HG03060 (cell line): ENCODE measurements around the gene GRB2.
"Not testable (repeated sequence)": the region's sequence is repeated elsewhere in the genome, so short reads cannot be mapped to it uniquely, and the experiment has no call there.

Experiments
- ATAC-seq: cut with Tn5 transposase; IDR thresholded peaks from one replicate; pipeline ENCODE4 v1.9.1; 2021; ENCODE audit warnings: low read depth, moderate number of reproducible peaks; ENCODE audit not compliant: unreplicated experiment

Gene GRB2

DNA sequence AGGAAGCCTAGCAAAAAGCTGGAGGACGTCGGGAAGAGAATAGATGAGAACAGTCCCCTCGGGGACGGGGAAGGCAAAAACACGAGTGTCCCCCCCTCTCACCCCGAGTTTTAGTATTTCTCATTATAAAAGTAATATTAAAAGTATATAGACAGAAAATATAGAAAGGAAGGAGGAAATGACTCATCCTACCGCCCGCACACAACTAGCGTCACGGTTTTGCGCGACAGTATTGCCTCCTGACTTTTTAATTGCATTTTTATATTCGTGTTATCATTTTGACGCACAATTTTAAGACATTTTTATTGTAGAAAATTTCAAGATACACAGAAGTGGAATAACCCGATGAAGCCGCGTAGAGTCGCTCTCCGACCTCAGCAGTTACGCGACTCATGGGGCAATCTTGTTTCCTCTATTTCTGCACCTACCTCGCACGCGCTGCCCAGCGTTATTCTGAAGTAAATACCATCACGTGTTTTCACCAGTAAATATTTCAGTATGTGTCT, 115.6 kb downstream of the GRB2 start:
- ATAC-seq, result peak; percentile 21

DNA sequence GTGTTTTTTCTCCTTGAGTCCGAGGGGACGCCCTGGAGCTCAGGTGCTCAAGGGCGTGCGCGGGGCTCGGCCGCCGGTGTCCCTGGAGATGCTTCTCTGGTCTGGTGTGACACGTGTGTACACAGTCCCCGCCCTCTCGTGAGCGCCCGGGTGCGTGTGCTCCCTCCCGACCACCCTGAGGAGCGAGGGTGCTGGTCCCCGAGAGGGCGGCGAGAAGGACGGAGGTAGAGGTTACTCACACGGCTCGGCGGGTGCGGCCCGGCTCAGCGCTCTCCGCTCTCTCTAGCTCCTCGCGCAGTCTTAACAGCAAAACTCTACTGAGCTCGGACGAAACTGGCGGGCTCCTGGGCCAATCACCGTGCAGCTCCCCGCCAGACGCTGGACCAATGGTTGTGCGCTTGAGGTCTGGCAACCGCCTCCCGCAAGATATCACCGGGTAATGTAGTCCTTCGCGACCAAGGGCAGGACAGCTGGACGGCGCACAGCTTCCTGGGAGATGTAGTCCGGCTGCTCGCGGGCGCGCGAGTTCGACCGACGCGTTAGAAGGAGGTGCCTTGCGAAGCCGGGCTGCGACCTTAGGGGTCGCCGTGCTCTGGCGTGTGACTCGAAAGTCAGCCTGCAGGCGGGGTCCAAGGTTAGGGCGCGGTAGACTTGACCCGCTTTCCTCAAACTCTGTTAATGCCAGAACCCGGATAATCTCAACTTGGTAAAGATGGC, 116.2 kb downstream of the GRB2 start, which contains the start of gene SLC25A19:
Gene SLC25A19, minus strand, starts transcription at position 319 of the 717 bp plus-strand sequence. CDS start 2,669 bp downstream, outside the sequence.
- peak; percentile 90 for ATAC-seq

DNA sequence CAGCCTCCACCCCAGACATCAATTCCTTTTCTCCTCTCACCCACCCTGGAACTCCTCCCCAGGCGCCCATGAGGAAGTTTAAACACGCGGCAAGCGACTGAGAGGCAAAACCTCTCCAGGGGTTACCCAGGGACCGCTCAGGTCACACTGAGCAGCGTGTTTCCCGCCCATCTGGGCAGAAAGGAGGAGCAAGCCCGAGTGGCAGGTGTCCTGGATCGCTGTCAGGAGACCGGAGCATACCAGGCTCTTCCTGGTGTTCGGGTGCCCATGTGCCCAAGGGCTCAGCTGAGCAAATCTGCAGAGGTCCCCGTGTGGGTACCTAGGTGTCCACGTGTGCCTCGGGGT, 116.7 kb downstream of the GRB2 start:
- ATAC-seq, result peak; percentile 1

DNA sequence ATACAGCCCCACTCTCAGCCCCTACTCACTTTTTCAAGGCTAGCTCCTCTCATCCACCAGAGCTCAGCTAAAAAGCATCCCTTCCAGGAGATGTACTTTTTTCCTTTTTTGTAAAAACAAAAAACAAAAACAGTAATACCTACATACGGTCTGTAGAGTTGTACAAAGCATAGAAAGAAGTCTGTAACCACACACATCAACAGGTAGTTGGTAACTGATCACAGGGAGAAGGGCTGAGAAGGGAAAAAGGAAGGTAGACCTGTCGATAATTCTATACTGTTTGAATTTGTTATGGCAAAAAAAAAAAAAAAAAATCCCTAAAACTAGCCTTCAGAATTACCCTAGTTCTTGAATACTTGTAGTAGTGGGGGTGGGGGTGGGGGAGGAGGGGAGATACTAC, 117.1 kb downstream of the GRB2 start:
- no peak for ATAC-seq

DNA sequence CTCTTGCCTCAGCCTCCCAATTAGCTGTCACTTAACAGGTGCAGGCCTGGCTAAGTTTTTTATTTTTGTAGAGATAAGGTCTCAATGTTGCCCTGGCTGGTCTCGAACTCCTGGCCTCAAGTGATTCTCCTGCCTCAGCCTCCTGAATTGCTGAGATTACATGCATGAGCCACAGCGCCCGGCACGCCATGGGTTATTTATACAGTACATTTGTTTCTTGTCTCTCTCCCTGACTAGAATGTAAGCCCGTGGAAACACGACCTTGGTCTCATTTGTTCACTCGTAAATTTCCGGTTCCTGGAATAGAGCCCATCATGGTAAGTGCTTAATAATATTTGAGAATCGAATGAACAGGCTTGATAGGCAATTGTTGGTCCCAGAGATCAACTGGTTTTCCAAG, 118.3 kb downstream of the GRB2 start:
- no peak for ATAC-seq

DNA sequence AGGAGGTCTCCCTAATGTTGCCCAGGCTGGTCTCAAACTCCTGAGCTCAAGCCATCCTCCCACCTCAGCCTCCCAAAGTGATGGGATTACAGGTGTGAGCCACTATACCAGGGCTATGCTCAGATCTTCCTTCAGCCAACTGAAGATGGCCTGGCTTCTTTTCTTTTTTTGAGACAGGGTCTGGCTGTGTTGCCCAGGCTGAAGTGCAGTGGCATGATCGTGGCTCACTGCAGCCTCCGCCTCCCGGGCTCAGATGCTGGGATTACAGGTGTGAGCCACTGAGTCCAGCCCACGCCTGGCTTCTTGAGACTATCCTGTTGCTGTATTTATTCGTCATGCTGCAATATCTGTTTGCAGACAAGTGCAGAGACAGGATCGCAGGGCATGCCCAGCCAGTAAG, 120.4 kb downstream of the GRB2 start:
- ATAC-seq, result no peak

DNA sequence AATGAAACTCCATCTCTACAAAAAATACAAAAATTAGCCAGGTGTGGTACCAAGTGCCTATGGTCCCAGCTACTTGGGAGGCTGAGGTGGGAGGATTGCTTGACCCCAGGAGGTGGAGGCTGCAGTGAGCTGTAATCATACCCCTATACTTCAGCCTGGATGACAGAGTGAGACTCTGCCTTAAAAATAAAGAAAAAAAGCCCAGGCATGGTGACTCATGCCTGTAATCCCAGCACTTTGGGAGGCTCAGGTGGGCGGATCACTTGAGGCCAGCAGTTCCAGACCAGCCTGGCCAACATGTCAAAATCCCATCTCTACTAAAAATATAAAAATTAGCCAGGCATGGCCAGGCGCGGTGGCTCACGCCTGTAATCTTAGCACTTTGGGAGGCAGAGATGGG, 125.3 kb downstream of the GRB2 start:
- ATAC-seq, result not testable (repeated sequence)

DNA sequence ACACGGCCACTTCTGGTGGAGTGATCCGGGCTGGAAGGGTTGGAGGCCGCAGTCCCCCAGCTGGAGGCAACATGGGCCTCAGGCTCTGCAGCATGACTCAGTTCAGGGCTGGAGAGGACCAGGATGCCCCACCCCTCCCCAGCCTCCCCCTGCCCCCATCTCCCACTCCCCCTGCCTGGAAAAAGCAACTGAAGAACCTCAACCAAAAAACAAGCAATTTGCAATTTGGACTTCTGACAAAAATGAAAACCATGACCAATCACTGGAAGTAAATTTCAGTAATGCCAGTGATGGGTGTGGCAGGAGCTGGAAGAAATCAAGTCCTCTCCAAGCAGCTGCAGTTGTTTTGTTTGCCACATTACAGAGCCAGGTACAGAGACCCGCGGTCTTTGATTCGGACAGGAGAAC, 127.8 kb downstream of the GRB2 start:
- ATAC-seq, result no peak

DNA sequence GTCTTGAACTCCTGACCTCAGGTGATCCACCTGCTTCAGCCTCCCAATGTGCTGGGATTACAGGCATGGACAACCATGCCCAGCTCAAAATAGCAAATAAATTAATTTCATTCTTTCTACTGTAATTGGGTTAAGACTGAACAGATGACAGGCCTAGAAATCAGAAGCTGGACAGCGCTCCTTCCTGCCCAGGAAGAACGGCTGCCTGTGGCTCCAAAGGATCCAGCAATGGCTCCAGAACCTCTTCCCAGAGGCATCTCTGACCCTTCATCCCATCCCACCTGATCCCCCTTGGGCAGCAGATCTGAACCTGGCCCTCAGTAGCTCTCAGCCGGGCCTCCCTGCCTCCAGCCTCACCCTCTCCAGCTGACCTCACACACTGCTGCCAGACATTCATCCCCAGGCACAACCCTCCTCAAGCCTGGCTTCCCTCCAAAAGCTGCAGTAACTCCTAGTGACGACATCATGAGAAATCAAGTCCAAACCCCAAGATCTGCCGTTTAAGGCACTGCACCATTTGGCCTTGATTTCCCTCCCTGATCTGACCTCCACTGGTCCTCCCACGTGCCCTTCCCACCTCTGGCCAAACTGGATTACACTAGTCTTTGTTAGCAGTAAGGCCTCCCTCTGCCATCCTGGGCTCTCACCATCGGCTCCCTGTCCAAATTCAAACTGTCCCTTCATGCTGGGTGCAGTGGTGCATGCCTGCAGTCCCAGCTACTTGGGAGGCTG, 131.3 kb downstream of the GRB2 start:
- no peak for ATAC-seq

DNA sequence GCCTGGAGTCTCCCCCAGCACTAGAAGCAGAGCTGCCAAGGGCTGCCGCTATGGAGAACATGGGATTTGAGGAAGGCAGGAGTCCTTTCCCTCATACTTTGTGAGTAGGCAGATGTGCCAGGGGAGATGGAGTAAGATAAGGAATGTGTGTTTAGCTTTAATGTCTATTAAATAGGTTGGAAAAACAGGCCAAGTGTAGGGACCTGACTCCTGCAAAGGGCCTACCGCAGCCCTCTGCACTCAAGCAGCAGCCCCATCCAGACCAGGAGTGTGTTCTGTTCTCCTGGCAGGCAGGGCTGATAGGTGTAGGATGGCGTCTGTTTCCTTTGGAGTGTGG, 132.7 kb downstream of the GRB2 start:
- no peak for ATAC-seq

DNA sequence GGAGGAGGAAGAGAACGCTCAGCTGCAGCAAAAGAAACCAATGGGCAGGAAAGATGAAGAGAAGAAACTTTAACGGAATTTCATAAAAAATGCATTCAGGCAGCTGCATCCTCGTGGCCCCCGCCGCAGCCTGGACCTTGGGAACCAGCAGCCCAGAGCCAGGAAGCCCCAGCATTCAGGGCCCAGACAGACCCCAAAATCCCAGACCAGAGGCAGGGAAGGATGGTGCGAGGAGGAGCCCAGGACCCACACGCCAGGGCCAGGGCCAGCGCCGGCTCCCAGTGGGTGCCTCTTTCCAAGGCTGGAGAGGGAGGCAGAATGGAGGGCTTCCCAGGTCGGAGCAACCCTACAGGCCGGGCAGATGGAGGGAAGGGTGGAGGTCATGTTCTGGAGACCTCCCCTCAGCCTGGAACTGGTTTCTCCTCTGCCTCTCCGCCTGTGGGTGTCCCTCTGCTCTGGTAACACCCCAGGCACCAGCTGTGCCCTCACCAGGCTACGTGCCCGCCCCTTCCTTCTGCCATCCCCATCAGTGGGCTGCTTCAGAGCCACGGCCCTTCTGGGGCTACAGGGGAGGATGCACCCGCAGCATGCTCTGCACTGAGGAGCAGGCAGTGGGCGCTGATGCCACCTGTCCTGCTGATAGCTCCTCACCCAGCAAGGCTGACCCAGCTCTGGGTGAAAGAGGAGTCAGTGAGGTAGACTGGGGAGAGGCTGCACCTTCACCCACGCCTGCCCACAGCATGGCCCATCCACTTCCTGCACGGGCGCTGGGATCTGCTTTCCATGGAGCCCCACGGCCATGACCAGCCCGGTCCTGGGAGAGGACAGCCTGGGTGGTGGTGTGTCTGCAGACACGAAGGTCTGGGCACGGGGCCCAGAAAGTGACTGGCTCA, 133.3 kb downstream of the GRB2 start:
- no peak for ATAC-seq

DNA sequence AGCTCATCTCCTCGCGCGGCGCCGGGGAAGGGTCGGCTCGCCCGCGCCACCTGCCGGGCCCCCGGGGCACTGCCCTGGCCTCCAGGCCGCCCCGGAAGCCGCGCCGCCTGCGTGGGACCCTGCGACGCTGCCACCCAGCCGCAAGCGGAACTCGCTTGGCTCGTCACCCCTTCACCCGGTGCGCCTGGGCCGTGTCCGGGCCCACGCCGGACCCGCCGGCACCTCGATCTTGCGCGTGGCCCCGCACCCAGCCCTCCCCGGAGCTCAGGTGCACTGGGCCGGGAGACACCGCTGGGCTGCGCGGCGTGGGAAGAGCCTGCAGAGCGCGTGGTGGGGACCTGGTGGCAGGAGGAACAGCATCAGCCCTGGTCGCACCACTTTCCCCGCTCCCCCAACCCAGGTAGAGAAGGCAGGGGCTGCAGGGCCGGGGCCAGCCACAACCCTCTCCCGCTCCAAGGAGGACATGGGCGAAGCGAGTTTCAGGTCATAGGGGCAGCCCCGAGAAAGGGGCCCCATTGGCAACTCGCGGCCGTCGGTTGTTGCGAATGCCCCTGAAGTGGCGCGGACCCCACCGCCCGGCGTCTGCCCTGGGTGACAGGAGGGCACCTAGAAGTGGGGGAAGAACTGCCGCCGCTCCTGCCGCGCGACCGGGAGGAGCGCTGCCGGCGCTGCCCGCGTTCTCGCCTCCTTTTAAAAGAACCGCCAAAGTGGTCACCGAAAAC, 134.1 kb downstream of the GRB2 start:
- no peak for ATAC-seq

DNA sequence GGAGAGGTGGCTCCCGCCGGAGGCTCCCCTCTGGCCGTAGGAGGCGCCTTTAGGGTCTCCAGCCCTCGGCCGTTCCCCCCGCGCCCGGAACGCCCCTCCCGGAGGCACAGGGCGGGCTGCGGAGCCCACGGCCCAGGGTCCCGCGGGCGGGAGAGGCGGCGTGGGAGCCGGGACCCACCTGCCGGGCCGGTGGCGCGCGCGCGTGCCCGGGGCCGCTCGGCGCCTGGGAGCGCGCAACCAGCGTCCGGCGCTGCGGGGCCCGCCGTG, 134.6 kb downstream of the GRB2 start, which contains the start of gene MIF4GD:
Gene MIF4GD, minus strand, starts transcription at position 266 of the 267 bp plus-strand sequence. CDS start 1,036 bp downstream, outside the sequence.
- ATAC-seq, result no peak

DNA sequence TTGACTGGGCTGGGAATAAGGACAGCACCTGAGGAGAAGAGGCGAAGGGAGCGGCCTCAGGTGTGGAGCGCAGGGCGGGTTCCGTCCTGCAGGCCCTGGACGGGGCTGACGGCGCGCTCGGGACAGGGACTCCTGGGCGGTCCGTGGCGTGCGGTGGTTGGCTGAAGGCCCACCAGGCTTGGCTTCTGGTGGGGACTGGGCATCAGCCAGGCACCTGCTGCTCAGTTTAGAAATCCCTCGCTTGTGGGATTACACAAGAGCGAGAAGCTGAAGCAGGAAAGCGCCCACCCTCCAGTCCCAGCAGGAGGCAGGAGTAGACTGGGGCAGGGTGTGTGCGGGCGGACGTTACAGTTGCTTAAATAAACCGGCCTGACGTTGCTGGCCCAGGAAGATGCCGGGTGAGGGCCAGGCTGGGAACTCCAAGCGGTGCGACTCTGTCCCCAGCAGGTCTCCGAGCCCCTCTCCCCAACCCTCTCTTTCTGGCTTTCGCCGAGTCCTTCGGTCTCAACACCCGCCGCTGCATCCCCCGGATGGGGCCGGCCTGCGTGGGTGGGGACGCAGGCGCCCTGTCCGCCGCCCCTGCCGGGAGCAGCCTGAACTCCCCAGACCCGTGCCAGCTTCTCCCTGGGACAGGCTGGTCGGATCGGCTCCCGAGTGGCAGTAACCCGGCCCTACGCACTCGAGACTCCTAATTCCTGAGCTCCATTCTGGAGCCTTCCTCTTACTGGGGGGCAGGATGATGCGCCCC, 135.1 kb downstream of the GRB2 start:
- no peak for ATAC-seq

DNA sequence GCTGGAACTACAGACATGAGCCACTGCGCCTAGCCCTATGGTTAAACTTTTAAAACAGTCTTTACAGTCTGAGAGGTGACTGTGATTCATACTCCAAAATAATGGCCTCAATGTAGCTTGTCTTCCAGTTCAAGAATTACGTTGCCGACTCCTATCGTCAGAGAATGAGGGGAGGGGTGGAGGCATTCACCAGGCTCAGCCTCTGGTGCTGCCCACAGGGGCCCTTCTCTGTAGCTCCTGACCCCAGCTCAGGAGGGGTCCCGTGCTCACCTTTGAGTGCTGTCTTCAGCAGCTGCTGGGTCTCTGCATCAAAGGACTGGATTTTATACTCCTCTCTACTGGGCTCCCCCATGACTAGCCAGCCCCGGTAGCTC, 135.6 kb downstream of the GRB2 start:
- no peak for ATAC-seq
